Cerebellar nuclear complex (tissue), 1 donor: ENCODE results near the gene OR5M8.

Source experiments
- DNase-seq, 2 experiments: peaks; one replicate each; lab custom pipeline; 2025; lab: John Stamatoyannopoulos, UW

Gene OR5M8

DNA sequence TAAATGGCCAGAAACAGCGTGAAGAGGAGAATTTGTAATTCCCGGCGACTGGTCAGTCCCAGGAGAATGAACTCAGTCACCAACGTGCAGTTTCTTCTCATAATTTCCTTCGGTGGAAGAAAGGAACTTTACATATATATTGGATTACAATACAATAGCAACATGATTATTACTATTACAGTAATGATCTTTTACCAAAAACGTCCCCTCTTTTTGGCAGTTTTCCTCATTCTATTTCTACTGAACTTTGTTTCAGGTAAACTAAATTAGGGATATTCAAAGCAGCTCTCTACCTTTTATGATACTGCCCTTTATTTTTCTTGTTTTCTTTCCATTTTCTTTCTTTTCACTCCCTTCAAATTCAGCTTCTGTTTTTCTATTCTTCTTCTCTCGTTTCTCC, at the start of gene OR5M8:
Gene OR5M8 (minus strand): TSS at position 101 of the 400 bp plus-strand sequence. CDS start 0 bp downstream, at position 101.
- DNase-seq, result no peak

DNA sequence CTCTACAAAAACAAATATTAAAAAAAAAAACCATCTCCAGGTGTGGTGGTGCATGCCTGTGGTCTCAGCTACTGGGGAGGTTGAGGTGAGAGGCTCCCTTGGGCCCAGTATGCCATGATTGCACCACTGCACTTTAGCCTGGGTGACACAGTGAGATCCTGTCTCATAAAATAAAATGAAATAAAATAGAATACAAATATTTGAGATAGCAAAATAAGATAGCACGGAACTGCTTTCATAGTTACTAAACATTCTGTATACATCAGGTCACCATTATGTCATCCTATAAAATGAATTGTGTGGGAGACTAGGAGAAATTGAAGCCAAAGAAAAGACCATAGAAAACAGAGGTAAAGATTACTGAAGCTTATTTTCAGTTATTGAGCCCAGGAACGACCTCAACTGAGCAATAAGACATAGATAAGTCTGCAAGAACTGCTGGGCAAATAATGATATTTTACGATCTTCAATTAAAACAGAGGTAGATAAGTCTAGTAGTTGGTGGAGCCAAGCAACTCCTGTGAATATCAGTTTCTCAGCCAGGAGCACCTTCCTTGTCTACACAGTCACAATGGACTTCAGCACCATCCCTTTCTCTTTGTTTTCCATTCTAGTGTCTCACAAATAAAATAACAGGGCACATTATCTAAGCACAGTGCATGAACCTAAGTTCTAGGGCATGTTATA, 42.0 kb upstream of the OR5M8 start:
- no peak for DNase-seq

GRCh38 chr11:56531856-56532255, 40.7 kb upstream of the OR5M8 start:
- DNase-seq, result no peak

DNA sequence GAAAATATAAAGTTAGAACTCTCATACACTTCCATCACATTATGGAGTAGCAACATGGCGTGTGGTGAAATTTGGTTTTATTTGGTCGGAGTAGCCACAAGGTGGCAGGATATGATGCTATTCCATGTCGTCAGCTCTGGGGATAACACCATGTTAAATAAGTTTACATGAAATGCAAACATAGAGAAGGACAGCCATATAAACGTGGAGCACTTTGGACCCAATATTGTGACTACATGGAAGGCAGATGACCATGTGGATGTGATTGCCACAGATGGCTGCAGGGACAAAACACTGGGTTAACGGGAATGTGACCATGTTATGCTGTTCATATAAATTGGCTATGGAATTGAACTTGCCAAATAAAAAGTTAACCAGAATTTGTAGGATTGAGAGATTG, 30.8 kb upstream of the OR5M8 start:
- DNase-seq, result no peak

DNA sequence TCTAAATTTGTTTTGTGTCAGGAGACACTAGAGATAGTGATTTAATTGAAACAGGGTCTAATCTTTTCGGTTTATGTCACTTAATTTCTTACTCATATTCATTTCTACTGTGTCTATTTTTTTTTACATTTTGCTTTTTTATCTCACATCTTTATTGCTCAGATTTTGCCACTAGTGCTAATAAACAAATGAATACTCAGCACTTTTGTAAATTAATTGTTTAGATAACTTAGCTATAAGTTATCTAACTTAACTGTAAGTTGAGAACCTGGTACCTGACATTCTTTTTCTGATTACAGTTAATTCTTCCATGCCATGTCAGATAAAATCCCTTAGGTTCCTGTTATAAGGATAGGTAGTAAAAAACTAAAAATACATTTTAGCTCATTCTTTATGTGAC, 22.1 kb upstream of the OR5M8 start:
- DNase-seq, result no peak

DNA sequence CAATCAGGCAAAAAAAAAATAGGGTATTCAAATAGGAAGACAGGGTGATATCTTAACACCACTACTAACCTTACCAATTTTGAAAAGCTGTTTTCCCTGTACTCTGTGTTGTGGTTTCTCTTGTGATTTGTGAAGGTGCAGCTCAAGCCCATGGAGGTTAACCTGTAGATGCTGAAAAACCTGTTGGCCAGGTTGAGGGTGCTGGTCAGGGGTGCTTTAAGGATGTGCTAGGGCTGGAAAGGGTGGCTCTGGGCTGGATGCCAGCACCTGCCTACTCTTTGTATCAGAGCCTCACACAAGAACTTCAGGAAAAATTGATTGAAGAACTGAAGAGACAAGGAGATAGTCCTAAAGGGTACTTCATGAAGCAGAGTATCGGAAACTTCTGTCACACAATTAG, 18.3 kb upstream of the OR5M8 start:
- no peak for DNase-seq

GRCh38 chr11:56497010-56497409, 5.8 kb upstream of the OR5M8 start:
- DNase-seq, result no peak

GRCh38 chr11:56495117-56495516, 3.9 kb upstream of the OR5M8 start:
- no peak for DNase-seq

DNA sequence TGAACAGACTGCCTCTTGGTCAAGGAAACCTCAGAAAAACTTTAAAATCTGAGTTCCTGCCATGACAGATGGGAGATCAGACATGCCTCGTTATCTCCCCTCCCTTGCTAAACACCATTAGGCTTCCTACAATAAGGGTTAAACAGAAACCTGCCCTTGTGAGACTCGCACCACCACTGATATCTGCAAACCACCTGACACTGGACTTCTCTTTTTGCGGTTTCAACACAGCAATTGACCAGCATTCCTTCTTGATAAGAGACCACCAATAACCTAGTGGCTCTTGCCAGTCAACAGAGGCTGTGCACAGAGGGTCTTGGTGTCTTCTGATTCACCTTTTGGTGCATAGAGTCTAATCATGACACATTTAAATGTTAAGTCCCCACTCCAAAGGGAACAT, 4.4 kb downstream of the OR5M8 start:
- DNase-seq, result no peak

DNA sequence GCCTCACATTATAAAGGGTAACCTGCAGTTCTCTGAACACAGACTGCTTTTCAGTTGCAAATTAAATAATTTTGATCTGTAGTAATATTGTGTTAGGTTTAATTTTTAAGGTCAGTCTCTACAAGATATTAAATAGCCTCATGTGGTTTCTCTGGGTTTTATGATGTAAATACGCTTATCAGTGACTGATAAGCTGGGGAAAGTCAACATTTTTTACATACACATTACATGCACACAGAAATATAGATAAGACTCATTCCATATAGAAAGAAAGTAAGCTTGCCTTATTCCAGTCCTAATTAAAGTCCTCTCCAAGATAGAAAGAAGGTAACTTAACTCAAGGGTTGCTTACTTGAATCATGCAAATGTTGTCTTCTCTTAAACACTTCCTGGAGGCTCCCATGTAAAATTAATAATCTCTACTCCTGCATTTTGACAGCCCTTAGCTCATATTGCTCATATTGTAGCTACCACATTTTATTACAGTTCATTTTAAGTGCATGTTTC, 16.4 kb downstream of the OR5M8 start:
- no peak for DNase-seq

DNA sequence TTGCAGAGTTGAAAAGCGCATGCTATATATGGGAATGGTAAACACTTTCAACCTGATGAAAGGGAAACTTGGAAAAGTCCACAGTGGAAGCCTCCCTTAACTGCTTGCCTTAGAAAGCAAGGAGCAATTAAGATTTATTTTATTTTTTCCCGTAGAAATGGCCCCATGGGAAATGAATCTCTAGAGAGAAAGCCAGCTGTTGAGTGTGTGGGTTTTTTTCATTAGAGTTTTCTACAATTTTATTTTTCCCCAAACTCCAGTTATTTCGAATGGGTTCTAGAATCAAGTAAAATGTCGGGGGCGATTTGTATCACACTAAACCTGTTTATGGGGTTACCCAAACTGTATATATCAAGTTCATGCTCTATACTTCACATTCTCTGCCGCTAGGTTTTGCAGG, 17.9 kb downstream of the OR5M8 start, which contains the start of gene OR5M3:
Gene OR5M3 (minus strand): TSS at position 101 of the 400 bp plus-strand sequence. CDS start 2,855 bp downstream, outside the sequence.
- DNase-seq, result no peak

DNA sequence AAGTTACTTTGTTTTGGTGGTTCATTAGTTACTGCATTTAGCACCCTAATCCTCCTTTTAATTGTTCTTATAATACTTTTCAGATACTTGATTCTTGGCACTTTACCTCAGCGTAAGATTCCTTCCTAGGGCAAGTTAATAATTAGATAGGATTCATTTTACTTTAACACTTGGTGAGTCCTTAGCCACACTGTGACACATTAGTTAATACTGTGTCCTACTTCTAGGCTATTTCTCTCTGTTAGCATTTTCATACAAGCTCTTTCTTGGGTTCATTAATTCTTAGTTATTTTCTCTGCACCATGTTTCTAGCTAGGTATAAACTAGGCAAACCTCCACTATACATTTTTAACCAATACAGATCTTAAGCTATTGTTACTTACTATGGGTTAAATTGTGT, 34.1 kb downstream of the OR5M8 start:
- no peak for DNase-seq

- no peak for DNase-seq
Observed at GRCh38 chr11:56453521-56453920, 37.6 kb downstream of the OR5M8 start.
